Ovary (tissue), 3 donors: ENCODE data around the gene PADI3.

Source experiments
- CTCF ChIP-seq, 3 donors: fragments of 450-650 bp in 2 of 3; fragments of 200-600 bp in 1 of 3; IDR thresholded peaks; one replicate each; pipeline versions ENCODE4 v1.5.1 to v1.8.0; 2016 to 2022; ENCODE audit warnings: antibody characterized with exemption in 3 of 3, mild to moderate bottlenecking in 1 of 3
- POLR2A ChIP-seq: fragments of 450-650 bp; IDR thresholded peaks from one replicate; pipeline ENCODE4 v1.6.1; 2017; ENCODE audit warnings: antibody characterized with exemption, mild to moderate bottlenecking, moderate library complexity
- donor health status: DM: no; HTN: no; CAD: no.

DNA sequence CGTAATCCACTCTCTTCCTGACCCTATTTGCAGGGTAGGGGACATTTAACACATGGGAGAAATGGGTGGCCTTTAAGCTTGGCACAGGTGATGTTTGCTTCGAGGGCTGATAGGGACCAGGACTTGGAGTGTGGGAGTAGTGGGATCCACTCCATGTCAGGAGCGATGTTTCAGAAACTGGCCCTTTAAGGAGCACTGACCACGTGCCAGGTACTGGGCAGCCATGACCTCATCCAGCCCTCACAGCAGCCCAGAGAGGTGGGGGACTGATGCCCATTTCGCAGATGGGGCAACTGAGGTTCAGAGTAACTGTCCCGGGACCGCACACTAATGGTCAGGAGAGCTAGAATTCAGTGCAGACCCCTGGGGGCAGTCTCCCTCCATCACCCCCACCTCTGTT is 11.4 kb downstream of the PADI3 start:
- TF ChIP-seq CTCF (IDR thresholded peaks at IDR 0.05) (no peak), POLR2A (no peak)
